GM23338 (cell line): ENCODE results near the gene BTBD16. TPM values are rescaled to one million over a fixed set of nuclear protein-coding genes. Genes with fewer than 3 reads are reported as not detected.
A peak's percentile ranks its signal among the peaks of the same experiment; 100 is the strongest.

ENCODE experiments used
- ATAC-seq: fragments of 200-7000 bp; cut with Tn5 transposase; 3 replicates; pipeline ENCODE4 v1.9.1; 2020
- DNase-seq: peaks from one replicate; pipeline ENCODE4 v3.0.0-alpha.2; 2015; ENCODE audit warnings: low spot score
- H2AFZ ChIP-seq: fragments of 200-600 bp; sonication (generic); 2 replicates; pipeline ENCODE4 v1.8.0; 2016; ENCODE audit warnings: antibody characterized with exemption, mild to moderate bottlenecking, moderate library complexity
- H3F3A ChIP-seq: fragments of 200-600 bp; sonication (generic); replicated peaks from 2 replicates; pipeline ENCODE4 v1.8.0; 2017; ENCODE audit warnings: antibody characterized with exemption, mixed run types, low read depth
- H3K27ac ChIP-seq: fragments of 200-600 bp; sonication (generic); 2 replicates; pipeline ENCODE4 v1.6.1; 2016; ENCODE audit warnings: low read depth
- H3K27me3 ChIP-seq: fragments of 200-600 bp; sonication (generic); 2 replicates; pipeline ENCODE4 v1.8.0; 2016; ENCODE audit warnings: mild to moderate bottlenecking, mixed run types, moderate library complexity; ENCODE audit not compliant: insufficient read depth
- H3K36me3 ChIP-seq: fragments of 200-600 bp; sonication (generic); 2 replicates; pipeline ENCODE4 v1.8.0; 2016; ENCODE audit warnings: mild to moderate bottlenecking; ENCODE audit not compliant: insufficient read depth
- H3K4me1 ChIP-seq: fragments of 200-600 bp; sonication (generic); 2 replicates; pipeline ENCODE4 v1.8.0; 2016; ENCODE audit warnings: mild to moderate bottlenecking, moderate library complexity; ENCODE audit not compliant: insufficient read depth
- H3K4me2 ChIP-seq: fragments of 200-600 bp; sonication (generic); 2 replicates; pipeline ENCODE4 v1.7.1; 2017; ENCODE audit warnings: mixed run types
- H3K4me3 ChIP-seq: fragments of 200-600 bp; sonication (generic); 2 replicates; pipeline ENCODE4 v1.6.1; 2016; ENCODE audit warnings: mixed run types
- H3K79me2 ChIP-seq: fragments of 200-600 bp; sonication (generic); replicated peaks from 2 replicates; pipeline ENCODE4 v1.8.0; 2017; ENCODE audit warnings: mild to moderate bottlenecking; ENCODE audit not compliant: insufficient read depth
- H3K9me2 ChIP-seq: fragments of 200-600 bp; sonication (generic); 2 replicates; pipeline ENCODE4 v1.8.0; 2017; ENCODE audit not compliant: insufficient read depth
- H4K20me1 ChIP-seq: fragments of 200-600 bp; sonication (generic); replicated peaks from 2 replicates; pipeline ENCODE4 v1.8.0; 2017; ENCODE audit warnings: mild to moderate bottlenecking; ENCODE audit not compliant: insufficient read depth
- H3K27ac Mint-ChIP-seq: 2 replicates; pipeline ENCODE4 v1.8.0; 2020; ENCODE audit warnings: inconsistent platforms, mild to moderate bottlenecking, moderate library complexity, mixed read lengths
- H3K27me3 Mint-ChIP-seq: 3 replicates; pipeline ENCODE4 v1.8.0; 2022; ENCODE audit warnings: low read depth, mild to moderate bottlenecking, moderate library complexity, mixed read lengths, inconsistent platforms; ENCODE audit not compliant: insufficient read depth, poor library complexity
- H3K36me3 Mint-ChIP-seq: 3 replicates; pipeline ENCODE4 v1.8.0; 2021; ENCODE audit warnings: low read depth, mild to moderate bottlenecking, inconsistent platforms, moderate library complexity, mixed read lengths
- H3K4me1 Mint-ChIP-seq: 3 replicates; pipeline ENCODE4 v1.8.0; 2020; ENCODE audit warnings: mild to moderate bottlenecking, inconsistent platforms, mixed read lengths
- H3K4me3 Mint-ChIP-seq: 3 replicates; pipeline ENCODE4 v1.8.0; 2021; ENCODE audit warnings: moderate library complexity, mild to moderate bottlenecking, inconsistent platforms, mixed read lengths
- H3K9me3 Mint-ChIP-seq: 3 replicates; pipeline ENCODE4 v1.8.0; 2020; ENCODE audit warnings: moderate library complexity, mild to moderate bottlenecking, inconsistent platforms, mixed read lengths
- CREB1 ChIP-seq: fragments of 250-450 bp; sonication (Bioruptor Pico); IDR thresholded peaks from 2 replicates; pipeline ENCODE4 v1.5.0; 2020; ENCODE audit warnings: low read depth, mild to moderate bottlenecking, moderate library complexity
- EZH2phosphoT487 ChIP-seq: fragments of 200-600 bp; sonication (generic); IDR thresholded peaks from one replicate; pipeline ENCODE4 v1.8.1; 2018; ENCODE audit warnings: antibody characterized with exemption; ENCODE audit not compliant: unreplicated experiment
- JUNB ChIP-seq: IDR thresholded peaks from one replicate; pipeline ENCODE4 v1.6.1; 2016; ENCODE audit warnings: antibody characterized with exemption; ENCODE audit not compliant: unreplicated experiment
- NANOG ChIP-seq: IDR thresholded peaks from 2 replicates; pipeline ENCODE4 v1.6.1; 2016; ENCODE audit warnings: antibody characterized with exemption, borderline replicate concordance
- POLR2AphosphoS5 ChIP-seq: IDR thresholded peaks from 2 replicates; pipeline ENCODE4 v1.6.1; 2016; ENCODE audit warnings: antibody characterized with exemption, low read depth
- STAT1 ChIP-seq: IDR thresholded peaks from one replicate; pipeline ENCODE4 v1.6.1; 2016; ENCODE audit warnings: antibody characterized with exemption; ENCODE audit not compliant: unreplicated experiment
- ZNF114 ChIP-seq: fragments of 250-450 bp; sonication (Bioruptor Pico); IDR thresholded peaks from 2 replicates; pipeline ENCODE4 v1.5.0; 2020; ENCODE audit warnings: mild to moderate bottlenecking, moderate library complexity
- ZNF331 ChIP-seq: fragments of 250-450 bp; sonication (Bioruptor Pico); IDR thresholded peaks from 2 replicates; pipeline ENCODE4 v1.5.0; 2020; ENCODE audit warnings: low read depth, mild to moderate bottlenecking, moderate library complexity
- ZNF462 ChIP-seq: fragments of 250-450 bp; sonication (Bioruptor Pico); IDR thresholded peaks from 2 replicates; pipeline ENCODE4 v1.5.0; 2020; ENCODE audit warnings: mild to moderate bottlenecking, moderate library complexity
- polyA plus RNA-seq: library from polyadenylated mRNA; unstranded; fragments of >200 nt; fragmentation: Nextera tagmentation; extraction: Ambion mirVana; gene quantifications from 2 replicates; pipeline ENCODE4 v1.2.1, GENCODE V29; 2016
- total RNA-seq: library from RNA; depleted of rRNA; stranded (reverse); fragments of >200 nt; shearing (Covaris generic); gene quantifications from 2 replicates; pipeline ENCODE4 v1.2.3, GENCODE V29; 2014
- TF ChIP-seq, protein P1 (sequence below): IDR thresholded peaks from 2 replicates; pipeline ENCODE4 v1.6.1; 2016; ENCODE audit warnings: antibody characterized with exemption
- TF ChIP-seq, protein P2 (sequence below), 2 experiments: fragments of 200-600 bp in 1 of 2; sonication (generic) in 1 of 2; conservative IDR thresholded peaks; 2 replicates each; pipeline versions ENCODE4 v1.5.1 to v1.6.1; 2016 to 2017; ENCODE audit warnings: antibody characterized with exemption in 2 of 2, low read depth in 2 of 2, mild to moderate bottlenecking in 2 of 2, moderate library complexity in 1 of 2

BTBD16 gene
- total and polyA plus RNA-seq, 2 experiments from 2014 or later: not detected

DNA sequence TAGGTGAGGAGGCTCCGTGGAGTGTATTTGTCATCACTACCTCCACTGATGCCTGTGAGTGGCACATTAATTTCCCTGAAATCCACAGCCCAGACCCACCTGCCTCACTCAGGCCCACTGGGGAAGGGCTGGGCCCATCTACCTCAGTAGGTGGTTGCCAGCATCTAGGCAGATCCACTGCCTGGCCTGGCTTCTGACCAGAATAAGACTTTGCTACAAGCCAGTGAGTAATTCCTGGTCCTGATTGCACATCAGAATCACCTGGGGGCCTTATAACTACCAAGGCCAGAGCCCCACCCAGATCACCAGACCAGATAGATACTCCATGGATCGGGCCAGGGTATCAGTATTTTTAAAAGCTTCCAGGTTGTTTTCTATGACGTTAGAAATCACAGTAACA is 65.9 kb downstream of the BTBD16 start (continued):
- TF ChIP-seq ZNF462 (CRISPR knock-in tag) (no peak), CREB1 (no peak), ZNF114 (CRISPR knock-in tag) (no peak), STAT1 (no peak), EZH2phosphoT487 (no peak)

GRCh38 chr10:122338609-122339441 is 67.7 kb downstream of the BTBD16 start:
- ATAC-seq: no peak

More at GRCh38 chr10:122338609-122339441, 67.7 kb downstream of the BTBD16 start:
- no peak overlapping the region for H3K4me3 ChIP-seq
- H3K27ac ChIP-seq: no peak overlapping the region
- no peaks in the 10 kb centered on the region for H3K9me2 ChIP-seq
- 0 out of 2 replicates have a peak, but pooled peaks cover 3% of the 10 kb centered on the region for H3F3A ChIP-seq
- no peak overlapping the region for H3K27ac Mint-ChIP-seq
- H3K9me3 Mint-ChIP-seq: peaks cover 2% of the 10 kb centered on the region; the same call in 2 of the 3 replicates
- no peaks in the 10 kb centered on the region for H3K79me2 ChIP-seq
- H2AFZ ChIP-seq: peak overlapping the region; percentile 66; the same call in 1 of the 2 replicates
- no peaks in the 10 kb centered on the region for H3K36me3 ChIP-seq
- no peaks in the 10 kb centered on the region for H3K27me3 ChIP-seq
- H3K4me2 ChIP-seq: no peak overlapping the region
- TF ChIP-seq, protein P1, sequence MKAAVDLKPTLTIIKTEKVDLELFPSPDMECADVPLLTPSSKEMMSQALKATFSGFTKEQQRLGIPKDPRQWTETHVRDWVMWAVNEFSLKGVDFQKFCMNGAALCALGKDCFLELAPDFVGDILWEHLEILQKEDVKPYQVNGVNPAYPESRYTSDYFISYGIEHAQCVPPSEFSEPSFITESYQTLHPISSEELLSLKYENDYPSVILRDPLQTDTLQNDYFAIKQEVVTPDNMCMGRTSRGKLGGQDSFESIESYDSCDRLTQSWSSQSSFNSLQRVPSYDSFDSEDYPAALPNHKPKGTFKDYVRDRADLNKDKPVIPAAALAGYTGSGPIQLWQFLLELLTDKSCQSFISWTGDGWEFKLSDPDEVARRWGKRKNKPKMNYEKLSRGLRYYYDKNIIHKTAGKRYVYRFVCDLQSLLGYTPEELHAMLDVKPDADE: no peak
- TF ChIP-seq NANOG: no peak
- TF ChIP-seq STAT1: no peak
- TF ChIP-seq JUNB: no peak
- TF ChIP-seq, protein P2, sequence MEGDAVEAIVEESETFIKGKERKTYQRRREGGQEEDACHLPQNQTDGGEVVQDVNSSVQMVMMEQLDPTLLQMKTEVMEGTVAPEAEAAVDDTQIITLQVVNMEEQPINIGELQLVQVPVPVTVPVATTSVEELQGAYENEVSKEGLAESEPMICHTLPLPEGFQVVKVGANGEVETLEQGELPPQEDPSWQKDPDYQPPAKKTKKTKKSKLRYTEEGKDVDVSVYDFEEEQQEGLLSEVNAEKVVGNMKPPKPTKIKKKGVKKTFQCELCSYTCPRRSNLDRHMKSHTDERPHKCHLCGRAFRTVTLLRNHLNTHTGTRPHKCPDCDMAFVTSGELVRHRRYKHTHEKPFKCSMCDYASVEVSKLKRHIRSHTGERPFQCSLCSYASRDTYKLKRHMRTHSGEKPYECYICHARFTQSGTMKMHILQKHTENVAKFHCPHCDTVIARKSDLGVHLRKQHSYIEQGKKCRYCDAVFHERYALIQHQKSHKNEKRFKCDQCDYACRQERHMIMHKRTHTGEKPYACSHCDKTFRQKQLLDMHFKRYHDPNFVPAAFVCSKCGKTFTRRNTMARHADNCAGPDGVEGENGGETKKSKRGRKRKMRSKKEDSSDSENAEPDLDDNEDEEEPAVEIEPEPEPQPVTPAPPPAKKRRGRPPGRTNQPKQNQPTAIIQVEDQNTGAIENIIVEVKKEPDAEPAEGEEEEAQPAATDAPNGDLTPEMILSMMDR (conservative IDR thresholded peaks at IDR 0.05; ENCODE audit: low read depth in 2 of 2): no peak
- TF ChIP-seq ZNF331: no peak
- no peak for TF ChIP-seq POLR2AphosphoS5
- no peak for TF ChIP-seq EZH2phosphoT487
- H3K27me3 Mint-ChIP-seq: peaks cover 6% of the 10 kb centered on the region
- H3K4me1 ChIP-seq: no peaks in the 10 kb centered on the region; the same call in 1 of the 2 replicates
- no peak for DNase-seq
- no peaks in the 10 kb centered on the region for H4K20me1 ChIP-seq
- H3K4me1 Mint-ChIP-seq: peaks cover 29% of the 10 kb centered on the region
- H3K36me3 Mint-ChIP-seq: peaks cover 4% of the 10 kb centered on the region; the same call in 1 of the 3 replicates
- no peak overlapping the region for H3K4me3 Mint-ChIP-seq
